Tibial nerve (tissue), 4 donors: ENCODE measurements around the gene CTSG.
"Not testable (repeated sequence)": the region's sequence is repeated elsewhere in the genome, so short reads cannot be mapped to it uniquely, and the experiment has no call there.

Experiments
- EP300 ChIP-seq, 2 donors: sonication (generic); formaldehyde crosslinking; IDR thresholded peaks; one replicate each; pipeline ENCODE4 v1.6.1; 2017; ENCODE audit warnings: antibody characterized with exemption in 2 of 2, mild to moderate bottlenecking in 1 of 2
- POLR2A ChIP-seq, 2 donors: fragments of 450-650 bp; IDR thresholded peaks; one replicate each; pipeline ENCODE4 v1.6.1; 2017; ENCODE audit warnings: antibody characterized with exemption in 2 of 2, mild to moderate bottlenecking in 2 of 2, moderate library complexity in 2 of 2
- TF ChIP-seq, protein P1 (sequence below), 5 experiments: fragments of 200-600 bp in 3 of 5; fragments of 450-650 bp in 2 of 5; sonication (generic) in 3 of 5; IDR thresholded peaks; one replicate each; pipeline ENCODE4 v1.5.1; 2016 to 2019; ENCODE audit warnings: antibody characterized with exemption in 5 of 5, mild to moderate bottlenecking in 3 of 5, moderate library complexity in 2 of 5

- TF ChIP-seq, protein P1, sequence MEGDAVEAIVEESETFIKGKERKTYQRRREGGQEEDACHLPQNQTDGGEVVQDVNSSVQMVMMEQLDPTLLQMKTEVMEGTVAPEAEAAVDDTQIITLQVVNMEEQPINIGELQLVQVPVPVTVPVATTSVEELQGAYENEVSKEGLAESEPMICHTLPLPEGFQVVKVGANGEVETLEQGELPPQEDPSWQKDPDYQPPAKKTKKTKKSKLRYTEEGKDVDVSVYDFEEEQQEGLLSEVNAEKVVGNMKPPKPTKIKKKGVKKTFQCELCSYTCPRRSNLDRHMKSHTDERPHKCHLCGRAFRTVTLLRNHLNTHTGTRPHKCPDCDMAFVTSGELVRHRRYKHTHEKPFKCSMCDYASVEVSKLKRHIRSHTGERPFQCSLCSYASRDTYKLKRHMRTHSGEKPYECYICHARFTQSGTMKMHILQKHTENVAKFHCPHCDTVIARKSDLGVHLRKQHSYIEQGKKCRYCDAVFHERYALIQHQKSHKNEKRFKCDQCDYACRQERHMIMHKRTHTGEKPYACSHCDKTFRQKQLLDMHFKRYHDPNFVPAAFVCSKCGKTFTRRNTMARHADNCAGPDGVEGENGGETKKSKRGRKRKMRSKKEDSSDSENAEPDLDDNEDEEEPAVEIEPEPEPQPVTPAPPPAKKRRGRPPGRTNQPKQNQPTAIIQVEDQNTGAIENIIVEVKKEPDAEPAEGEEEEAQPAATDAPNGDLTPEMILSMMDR (IDR thresholded peaks at IDR 0.05), result not testable (repeated sequence)
- not testable (repeated sequence) for TF ChIP-seq POLR2A, EP300 (IDR thresholded peaks at IDR 0.05)
Measured at GRCh38 chr14:24591004-24591403, 15.0 kb upstream of the CTSG start.
